Fibroblast of lung (primary cell): ENCODE measurements around the gene NSMF. TPM values are rescaled to one million over a fixed set of nuclear protein-coding genes. Genes with fewer than 3 reads are reported as not detected.

Experiments
- DNase-seq, 2 donors: peaks; one replicate each; pipeline versions ENCODE4 v3.0.0 to v3.0.0-alpha.2; 2010; ENCODE audit warnings: low read depth in 2 of 2
- H2AFZ ChIP-seq: 2 replicates; pipeline ENCODE4 v1.5.1; 2012; ENCODE audit warnings: low read length, control low read depth, inconsistent platforms
- H3K27ac ChIP-seq: 2 replicates; pipeline ENCODE4 v1.5.1; 2011; ENCODE audit warnings: low read length, control low read depth; ENCODE audit not compliant: insufficient read depth
- H3K27me3 ChIP-seq: 2 replicates; pipeline ENCODE4 v1.5.1; 2011; ENCODE audit warnings: mild to moderate bottlenecking, low read length; ENCODE audit not compliant: control insufficient read depth, insufficient read depth
- H3K36me3 ChIP-seq: 2 replicates; pipeline ENCODE4 v1.5.1; 2011; ENCODE audit warnings: low read length; ENCODE audit not compliant: control insufficient read depth, insufficient read depth
- H3K4me1 ChIP-seq: 2 replicates; pipeline ENCODE4 v1.5.1; 2011; ENCODE audit warnings: low read length; ENCODE audit not compliant: control insufficient read depth, insufficient read depth; ENCODE audit errors: extremely low read depth
- H3K4me2 ChIP-seq: 2 replicates; pipeline ENCODE4 v1.5.1; 2011; ENCODE audit warnings: low read length, control low read depth; ENCODE audit not compliant: insufficient read depth; ENCODE audit errors: extremely low read depth
- H3K4me3 ChIP-seq, 4 experiments: fragments of 200-600 bp in 1 of 4; sonication (generic) in 1 of 4; replicated peaks in 1 of 4; 2 replicates each; pipeline ENCODE4 v1.5.1; 2011 to 2016; ENCODE audit warnings: low read length in 4 of 4, low read depth in 3 of 4, mild to moderate bottlenecking in 3 of 4, control low read depth in 2 of 4, inconsistent platforms in 1 of 4, mixed read lengths in 1 of 4; ENCODE audit not compliant: insufficient read depth in 1 of 4; ENCODE audit errors: control extremely low read depth in 1 of 4
- H3K79me2 ChIP-seq: 2 replicates; pipeline ENCODE4 v1.5.1; 2012; ENCODE audit warnings: mild to moderate bottlenecking, low read length, inconsistent platforms; ENCODE audit not compliant: control insufficient read depth, insufficient read depth
- H3K9ac ChIP-seq: 2 replicates; pipeline ENCODE4 v1.5.1; 2011; ENCODE audit warnings: mild to moderate bottlenecking, low read length, control low read depth; ENCODE audit not compliant: insufficient read depth
- H3K9me3 ChIP-seq: 2 replicates; pipeline ENCODE4 v1.5.1; 2012; ENCODE audit warnings: low read depth, low read length; ENCODE audit not compliant: control insufficient read depth, insufficient read depth
- H4K20me1 ChIP-seq: 2 replicates; pipeline ENCODE4 v1.5.1; 2011; ENCODE audit warnings: low read length; ENCODE audit not compliant: control insufficient read depth, insufficient read depth; ENCODE audit errors: extremely low read depth
- CTCF ChIP-seq, 2 donors: IDR thresholded peaks in 1 of 2; conservative IDR thresholded peaks in 1 of 2; 1 replicate in 1 of 2; 2 replicates in 1 of 2; pipeline ENCODE4 v1.5.1; 2011 to 2012; ENCODE audit warnings: low read length in 2 of 2, control low read depth in 1 of 2, inconsistent platforms in 1 of 2, low read depth in 1 of 2, mild to moderate bottlenecking in 1 of 2
- EZH2 ChIP-seq: IDR thresholded peaks from 2 replicates; pipeline ENCODE4 v1.5.1; 2012; ENCODE audit warnings: low read length, control low read depth, mild to moderate bottlenecking; ENCODE audit errors: missing control alignments
- polyA plus RNA-seq, 2 donors: library from polyadenylated mRNA; depleted of rRNA in 1 of 2; stranded (reverse) in 1 of 2; unstranded in 1 of 2; fragments of >200 nt; gene quantifications; 2 replicates each; pipeline ENCODE4 v1.2.1, GENCODE V29; 2011 to 2012; ENCODE audit warnings: missing spikeins in 1 of 2
- total RNA-seq: library from RNA; depleted of rRNA; stranded (reverse); fragments of >200 nt; gene quantifications from 2 replicates; pipeline ENCODE4 v1.2.1, GENCODE V29; 2014

Gene NSMF
- total and polyA plus RNA-seq, 2 donors (not counting 1 experiment from before 2014, with no cell fraction given): 13.4 to 15.0 TPM

DNA sequence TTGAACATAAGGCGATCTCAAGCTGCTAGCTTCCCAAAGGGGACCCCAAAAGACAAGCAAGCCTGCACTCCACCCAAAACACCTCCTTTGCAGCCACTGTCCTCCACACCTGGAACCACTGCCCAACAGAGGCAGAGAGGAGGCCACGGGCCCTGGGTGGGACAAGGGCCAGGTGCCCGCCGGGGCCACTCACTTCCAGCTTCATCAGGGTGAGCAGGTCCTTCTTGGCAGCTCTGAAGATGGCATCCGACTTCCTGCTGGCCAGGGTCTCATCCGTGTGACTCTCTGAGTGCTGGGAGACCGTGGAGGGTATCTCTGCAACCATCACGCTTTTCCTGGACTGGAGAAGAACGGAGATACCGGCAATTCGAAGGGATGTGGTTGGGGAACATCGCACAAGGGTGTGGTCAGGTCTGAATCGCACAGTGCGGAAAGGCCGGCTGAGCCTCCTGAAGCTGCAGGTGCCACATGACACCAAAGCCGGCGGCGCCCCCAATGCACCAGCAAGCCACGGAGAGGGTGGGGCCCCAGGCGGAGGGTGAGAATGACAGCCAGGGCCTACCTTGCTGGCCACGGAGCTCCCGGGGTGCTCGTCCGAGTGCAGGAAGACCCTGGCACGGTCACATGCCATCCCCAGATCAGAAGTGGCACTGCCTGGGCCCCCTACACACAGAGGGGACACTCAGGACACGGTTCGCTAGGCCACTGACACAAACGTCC lies 46.4 kb upstream of the NSMF start:
- H3K79me2 ChIP-seq: no peaks in the 10 kb centered on the region
- no peak overlapping the region for H3K4me2 ChIP-seq
- H2AFZ ChIP-seq: no peak overlapping the region
- no peak for DNase-seq
- no peak for TF ChIP-seq EZH2
- TF ChIP-seq CTCF (conservative IDR thresholded peaks at IDR 0.05 in 1 of 2, IDR thresholded peaks at IDR 0.05 in 1 of 2; ENCODE audit: low read depth in 1 of 2, low read length in 2 of 2): no peak
- H3K27ac ChIP-seq: no peak overlapping the region
- no peaks in the 10 kb centered on the region for H3K36me3 ChIP-seq
- no peak overlapping the region for H3K4me3 ChIP-seq
- peaks cover 5% of the 10 kb centered on the region for H3K4me1 ChIP-seq
- no peak overlapping the region for H3K9ac ChIP-seq
- no peaks in the 10 kb centered on the region for H3K9me3 ChIP-seq
- H4K20me1 ChIP-seq: no peaks in the 10 kb centered on the region
- no peaks in the 10 kb centered on the region for H3K27me3 ChIP-seq

- DNase-seq: no peak
- no peak overlapping the region for H3K9ac ChIP-seq
- no peaks in the 10 kb centered on the region for H3K36me3 ChIP-seq
- H3K79me2 ChIP-seq: no peaks in the 10 kb centered on the region
- no peak overlapping the region for H3K27ac ChIP-seq
- peaks cover 5% of the 10 kb centered on the region for H3K4me1 ChIP-seq
- H2AFZ ChIP-seq: no peak overlapping the region
- no peak overlapping the region for H3K4me3 ChIP-seq
- H4K20me1 ChIP-seq: no peaks in the 10 kb centered on the region
- H3K27me3 ChIP-seq: no peaks in the 10 kb centered on the region
- TF ChIP-seq EZH2 (no peak), CTCF (conservative IDR thresholded peaks at IDR 0.05 in 1 of 2, IDR thresholded peaks at IDR 0.05 in 1 of 2; ENCODE audit: low read depth in 1 of 2, low read length in 2 of 2) (no peak)
- no peak overlapping the region for H3K4me2 ChIP-seq
- H3K9me3 ChIP-seq: no peaks in the 10 kb centered on the region
These were observed 45.3 kb upstream of the NSMF start for GRCh38 chr9:137504432-137504777.

DNA sequence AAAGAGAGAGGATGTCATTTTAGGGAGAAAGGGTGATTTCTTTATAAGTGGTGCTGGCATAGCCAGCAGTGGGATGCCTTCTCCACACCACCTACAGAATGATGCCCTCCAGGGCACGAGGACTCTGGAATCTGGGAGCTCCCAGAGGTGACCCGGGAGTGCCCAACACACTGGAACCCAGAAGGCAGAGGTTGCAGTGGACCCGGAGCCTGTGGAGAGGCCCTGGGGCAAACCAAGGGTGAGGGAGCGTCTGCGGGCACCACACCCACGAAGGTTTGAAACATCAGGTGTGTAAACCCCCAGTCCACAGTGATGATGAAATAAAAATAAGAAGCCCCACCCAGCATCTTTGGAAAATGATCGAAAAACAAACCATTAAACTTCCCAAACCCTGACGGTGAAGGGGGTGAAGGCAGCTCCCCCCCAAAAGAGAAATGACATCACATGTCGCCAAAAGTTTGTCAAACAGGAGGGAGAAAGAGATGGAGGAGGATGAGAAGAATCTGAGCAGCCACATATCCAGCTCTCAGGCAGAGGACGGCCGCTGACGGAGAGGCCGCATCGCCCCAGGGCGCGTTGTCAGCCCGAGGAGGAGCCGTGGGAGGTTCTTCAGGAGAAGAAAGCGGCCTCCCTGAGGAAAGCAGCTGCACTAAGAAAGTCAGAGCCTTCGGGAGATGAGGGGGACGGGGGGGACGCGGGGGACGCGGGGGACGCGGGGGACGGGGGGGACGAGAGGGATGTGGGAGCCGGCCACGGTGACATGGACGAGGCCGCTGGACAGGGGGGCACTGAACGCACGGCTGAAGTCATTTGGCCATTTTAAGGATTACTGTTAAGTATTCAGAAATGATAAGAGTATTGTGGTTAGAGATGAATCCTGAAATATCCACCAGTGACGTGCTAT lies 43.1 kb upstream of the NSMF start:
- Histone ChIP-seq H3K4me2 (no peak overlapping the region), H3K27ac (no peak overlapping the region), H3K27me3 (no peaks in the 10 kb centered on the region), H3K9ac (no peak overlapping the region), H3K36me3 (no peaks in the 10 kb centered on the region), H3K4me3 (no peak overlapping the region), H3K9me3 (no peaks in the 10 kb centered on the region), H3K4me1 (peaks cover 4% of the 10 kb centered on the region), H2AFZ (no peak overlapping the region), H3K79me2 (no peaks in the 10 kb centered on the region), H4K20me1 (no peaks in the 10 kb centered on the region)
- no peak for DNase-seq
- no peak for TF ChIP-seq EZH2
- TF ChIP-seq CTCF (conservative IDR thresholded peaks at IDR 0.05 in 1 of 2, IDR thresholded peaks at IDR 0.05 in 1 of 2; ENCODE audit: low read depth in 1 of 2, low read length in 2 of 2): no peak
